Forelimb muscle (tissue), 1 donor: ENCODE measurements around the gene PARM1. TPM values are rescaled to one million over a fixed set of nuclear protein-coding genes. Genes with fewer than 3 reads are reported as not detected.

Experiments used
- DNase-seq: peaks from one replicate; pipeline ENCODE4 v3.0.0-alpha.2; 2013; ENCODE audit warnings: low read depth
- polyA plus RNA-seq: library from polyadenylated mRNA; unstranded; fragments of 120-200 nt; gene quantifications from one replicate; pipeline ENCODE4 v1.2.1, GENCODE V29; 2013; ENCODE audit not compliant: insufficient read length

Gene PARM1
- polyA plus RNA-seq, 1 donor, result 53.1 TPM

DNA sequence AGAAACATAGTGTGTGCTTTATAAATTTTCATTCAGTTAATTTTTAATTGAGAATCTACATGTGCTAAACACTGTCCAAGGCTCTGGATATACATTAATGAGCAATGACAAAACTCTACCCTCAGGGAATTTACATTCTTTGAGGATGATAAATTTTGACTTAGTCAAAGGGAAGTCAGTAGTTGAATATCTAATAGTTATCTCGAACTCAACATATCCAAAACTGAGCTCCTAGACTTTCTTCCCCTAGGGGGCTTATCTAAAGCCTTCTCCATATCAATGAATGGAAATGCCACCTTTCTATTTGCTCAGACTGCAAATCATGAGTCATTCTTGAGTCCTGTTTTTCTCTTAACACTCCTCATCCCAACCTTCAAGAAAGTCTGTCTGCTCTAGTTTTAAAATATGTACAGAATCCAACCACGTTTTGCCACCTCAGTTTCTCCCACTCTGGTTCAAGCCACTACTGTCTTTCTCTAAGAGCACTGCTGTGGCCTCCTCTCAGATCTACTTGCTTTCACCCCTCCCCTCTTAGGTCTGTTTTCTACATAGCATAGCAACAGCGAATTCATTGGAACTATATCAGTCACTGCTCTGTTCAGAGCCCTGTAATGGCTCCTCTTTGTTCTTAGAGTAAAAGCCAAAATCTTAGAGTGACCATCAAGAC is 9.5 kb downstream of the PARM1 start:
- DNase-seq, result no peak

DNA sequence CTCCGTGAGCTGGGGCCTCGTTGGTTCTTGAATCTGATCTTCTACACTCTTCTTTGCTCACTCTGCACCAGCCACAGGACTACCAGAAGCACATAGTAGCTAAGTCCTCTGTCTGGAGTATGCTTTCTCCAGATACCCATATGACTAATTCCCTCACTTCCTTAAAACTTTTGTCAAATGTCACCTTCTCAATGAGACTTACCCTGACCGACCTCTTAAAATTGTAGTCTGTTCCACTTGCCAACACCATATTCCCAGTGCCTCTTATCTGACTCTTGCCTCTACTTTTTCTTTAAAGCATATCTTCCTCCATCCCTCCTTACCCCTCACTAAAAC is 10.0 kb downstream of the PARM1 start:
- no peak for DNase-seq

DNA sequence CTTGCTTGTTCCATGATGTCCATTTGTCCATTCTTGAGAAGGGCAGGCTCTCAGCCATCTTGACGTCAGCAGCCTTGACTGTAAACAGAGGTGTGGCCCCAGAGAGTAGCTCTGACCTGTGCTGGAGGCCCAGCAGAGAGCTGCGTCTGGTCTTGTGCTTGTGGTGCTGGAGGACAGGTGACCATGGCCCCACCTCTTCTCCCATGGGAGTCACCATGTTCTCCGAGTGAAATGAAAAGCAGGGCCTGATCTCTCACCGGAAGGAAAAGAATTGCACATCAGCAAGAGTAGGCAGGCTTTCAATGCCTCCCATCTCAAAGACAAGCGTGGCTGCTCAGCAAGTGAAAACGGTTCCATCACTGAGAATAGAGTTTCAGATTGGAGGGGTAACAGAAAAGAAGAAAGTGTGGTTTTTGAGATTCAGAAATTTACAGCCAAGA is 11.5 kb downstream of the PARM1 start:
- no peak for DNase-seq

DNA sequence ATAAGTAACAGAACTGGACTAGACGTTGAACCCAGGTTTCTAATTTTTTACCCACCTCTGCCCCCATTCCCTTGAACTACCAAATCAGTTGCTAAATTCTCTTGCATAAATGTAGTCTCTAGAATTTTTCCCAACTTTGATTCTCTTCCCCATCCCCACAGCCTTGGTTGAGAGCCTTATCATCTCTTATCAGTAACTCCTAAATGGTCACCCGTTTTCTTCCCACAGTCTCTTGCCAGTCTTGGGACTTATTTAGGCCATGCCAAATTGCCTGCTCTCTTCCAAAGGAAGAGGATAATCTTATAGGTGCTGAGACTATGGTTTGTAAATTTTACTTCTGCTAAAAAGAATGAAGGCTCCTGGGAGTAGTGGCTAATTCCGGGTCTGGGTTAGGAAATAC is 13.3 kb downstream of the PARM1 start:
- DNase-seq, result no peak

DNA sequence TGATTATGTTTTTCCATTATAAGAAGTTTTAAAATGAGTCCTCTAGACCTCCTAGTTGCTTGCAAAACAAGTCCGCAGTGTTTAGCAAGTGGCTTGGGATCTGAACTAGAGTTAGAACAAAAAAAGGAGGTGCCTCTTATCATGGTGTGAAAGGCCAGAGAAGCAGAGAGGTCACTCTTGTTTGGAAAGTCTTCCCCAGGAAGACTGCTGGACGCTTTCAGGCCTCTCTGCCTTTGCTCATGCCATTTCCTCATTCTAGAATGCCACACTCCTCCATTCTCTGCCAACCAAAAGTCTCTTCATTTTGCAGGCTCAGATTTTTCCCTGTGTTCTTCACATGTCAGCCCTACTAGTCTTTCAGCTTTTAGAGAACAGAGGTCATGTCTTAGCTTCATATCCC is 14.9 kb downstream of the PARM1 start:
- DNase-seq, result no peak

DNA sequence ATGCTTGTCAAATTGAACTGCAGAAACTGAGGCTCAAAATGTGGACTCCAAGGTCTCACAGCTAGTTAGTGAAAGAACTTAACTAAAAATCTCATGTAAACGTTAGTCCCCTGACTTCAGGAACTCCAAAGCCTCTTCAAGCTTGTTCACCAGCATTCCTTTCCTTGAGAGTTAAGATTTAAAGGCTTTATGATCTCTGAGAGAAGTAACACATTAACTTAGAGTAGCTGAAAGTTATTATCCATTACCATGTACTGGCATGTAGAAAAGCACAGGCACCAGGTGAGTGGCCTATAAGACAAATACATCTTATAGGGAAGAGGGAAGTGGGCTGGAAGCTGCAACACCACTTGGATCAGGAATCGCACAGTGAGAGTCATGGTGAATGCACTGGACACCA is 15.3 kb downstream of the PARM1 start:
- DNase-seq, result no peak

DNA sequence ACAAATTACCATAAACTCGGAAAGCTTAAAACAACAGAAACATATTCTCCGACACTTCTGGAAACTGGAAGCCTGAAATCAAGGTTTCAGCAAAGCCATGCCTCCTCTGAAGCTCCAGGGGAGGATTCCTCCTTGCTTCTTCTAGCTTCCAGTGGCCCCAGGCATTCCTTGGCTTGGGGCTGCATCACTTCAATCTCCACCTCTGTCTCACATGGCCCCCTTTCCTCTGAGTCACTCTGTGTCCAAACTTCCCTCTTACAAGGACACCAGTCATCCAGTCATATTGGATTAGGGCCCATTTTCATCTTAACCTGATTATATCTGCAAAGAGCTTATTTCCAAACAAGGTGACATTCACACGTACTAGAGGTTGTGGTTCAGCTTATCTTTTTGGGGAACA is 17.3 kb downstream of the PARM1 start:
- no peak for DNase-seq

DNA sequence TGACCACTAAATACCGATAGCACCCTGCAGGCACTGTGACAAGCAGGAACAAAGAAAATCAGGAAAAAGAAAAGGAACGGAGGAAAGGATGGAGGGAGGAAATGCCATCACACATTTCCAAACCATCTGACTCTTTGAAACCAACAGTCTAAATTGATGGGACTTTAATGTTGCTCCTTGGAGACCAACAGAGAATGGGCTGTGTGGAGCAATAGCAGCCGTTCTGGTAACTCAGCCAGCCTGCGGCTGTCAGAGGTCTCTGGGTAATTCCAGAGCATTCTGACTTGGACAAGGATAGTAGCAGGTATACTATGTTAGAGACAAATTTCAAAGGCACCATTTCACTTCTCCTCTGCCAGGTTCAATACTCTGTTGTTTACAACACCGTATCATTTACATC is 18.0 kb downstream of the PARM1 start:
- no peak for DNase-seq

DNA sequence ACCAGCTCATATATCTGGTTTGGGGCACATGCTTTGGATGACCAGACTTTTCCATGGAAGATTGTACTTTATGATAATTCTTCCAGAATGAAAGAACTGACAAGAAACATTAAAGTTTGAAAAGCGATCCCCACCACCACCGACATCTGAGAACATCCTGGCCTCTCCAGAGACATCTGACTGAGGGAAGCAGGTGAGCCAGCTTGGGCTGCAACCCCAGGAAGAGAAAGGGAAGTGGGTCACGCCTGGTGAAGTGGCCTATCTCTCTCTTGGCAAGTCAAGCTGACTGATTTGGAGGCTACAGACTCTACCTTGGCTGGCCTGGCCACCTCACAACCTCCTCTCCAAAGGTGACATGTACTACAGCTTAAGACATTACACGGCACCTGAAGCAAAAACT is 20.7 kb downstream of the PARM1 start:
- DNase-seq, result no peak

DNA sequence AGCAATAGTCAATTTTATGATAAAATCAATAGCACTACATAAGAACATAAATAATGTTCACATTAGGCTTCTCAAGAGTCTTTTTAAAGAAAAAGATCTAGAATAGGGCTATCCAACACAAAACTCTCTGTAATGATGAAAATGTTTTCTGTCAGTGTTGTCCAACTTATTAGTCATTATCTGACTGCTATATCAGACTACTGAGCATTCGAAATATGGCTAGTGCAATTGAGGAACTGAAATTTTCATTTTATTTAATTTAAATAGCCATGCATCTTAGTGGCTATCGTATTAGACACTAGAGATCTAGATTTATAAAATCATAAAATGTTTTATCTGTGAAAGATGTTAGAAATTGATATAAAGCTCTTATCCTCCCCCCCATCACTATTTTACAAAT is 26.0 kb downstream of the PARM1 start:
- DNase-seq, result no peak

DNA sequence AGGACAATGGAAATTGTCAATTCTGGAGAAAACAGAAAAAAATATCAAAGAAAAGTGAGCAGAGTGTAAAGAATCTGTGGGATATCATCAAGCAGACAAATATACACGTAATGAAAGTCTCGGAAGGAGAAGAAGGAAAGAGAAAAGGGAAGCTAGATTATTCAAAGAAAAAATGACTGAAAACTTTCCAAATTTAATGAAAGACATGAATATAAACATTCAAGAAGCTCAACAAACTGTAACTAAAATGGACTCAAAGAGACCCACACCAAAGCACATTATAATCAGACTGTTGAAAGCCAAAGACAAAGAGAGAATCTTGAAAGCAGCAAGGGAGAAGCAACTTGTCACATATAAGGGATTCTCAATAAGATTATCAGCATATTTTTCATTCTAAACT is 28.3 kb downstream of the PARM1 start:
- no peak for DNase-seq

DNA sequence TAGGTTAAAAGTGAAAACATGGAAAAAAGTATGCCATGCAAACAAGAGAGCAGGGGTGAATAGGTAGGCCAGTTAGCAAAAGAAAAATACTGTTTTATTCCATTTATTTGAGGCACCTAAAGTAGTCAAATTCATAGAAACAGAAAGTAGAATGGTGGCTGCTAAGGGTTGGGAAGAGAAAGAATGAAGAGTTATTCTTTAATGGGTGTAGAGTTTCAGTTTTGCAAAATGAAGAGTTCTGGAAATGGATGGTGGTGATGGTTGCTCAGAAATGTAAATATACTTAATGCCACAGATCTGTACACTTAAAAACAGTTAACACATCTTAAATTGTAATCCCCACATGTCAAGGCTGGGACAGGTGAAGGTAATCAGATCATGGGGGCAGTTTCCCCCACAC is 29.7 kb downstream of the PARM1 start:
- DNase-seq, result no peak

DNA sequence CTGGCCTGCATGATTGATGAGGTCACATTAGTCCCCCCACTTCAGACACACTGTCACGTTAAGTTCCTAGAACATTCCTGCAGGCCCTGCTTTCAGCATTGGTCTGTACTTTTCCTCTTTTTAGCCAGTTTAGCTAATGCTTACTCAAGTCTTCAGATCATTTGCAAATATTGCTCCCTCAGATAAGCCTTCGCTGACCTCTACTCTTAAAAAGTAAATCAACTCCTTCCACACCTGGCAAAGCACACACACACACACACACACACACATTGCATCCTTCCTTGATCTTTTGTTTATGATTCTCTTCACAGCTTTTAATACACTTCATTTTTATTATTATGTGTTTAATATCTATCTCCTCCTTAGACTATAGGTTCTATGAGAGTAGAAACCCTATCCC is 31.4 kb downstream of the PARM1 start:
- no peak for DNase-seq

DNA sequence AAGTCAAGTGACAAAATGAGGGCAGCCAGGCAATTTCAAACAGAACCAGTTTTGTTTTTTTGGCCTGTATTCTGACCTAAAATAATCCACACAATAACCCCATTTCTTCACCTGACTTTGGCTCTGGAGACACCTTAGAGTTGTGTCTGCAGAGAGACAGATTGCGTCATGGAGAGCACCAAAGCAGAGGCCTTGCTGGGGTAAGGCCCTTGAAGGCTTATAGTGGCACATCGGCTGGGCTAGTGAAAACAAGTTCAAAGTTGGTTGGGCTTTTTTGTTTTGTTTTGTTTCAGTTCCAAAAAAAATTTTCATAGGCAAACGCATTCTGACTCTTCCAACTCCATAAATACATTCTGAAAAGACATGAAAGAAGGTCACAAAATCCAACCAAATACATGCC is 34.4 kb downstream of the PARM1 start:
- DNase-seq, result no peak

DNA sequence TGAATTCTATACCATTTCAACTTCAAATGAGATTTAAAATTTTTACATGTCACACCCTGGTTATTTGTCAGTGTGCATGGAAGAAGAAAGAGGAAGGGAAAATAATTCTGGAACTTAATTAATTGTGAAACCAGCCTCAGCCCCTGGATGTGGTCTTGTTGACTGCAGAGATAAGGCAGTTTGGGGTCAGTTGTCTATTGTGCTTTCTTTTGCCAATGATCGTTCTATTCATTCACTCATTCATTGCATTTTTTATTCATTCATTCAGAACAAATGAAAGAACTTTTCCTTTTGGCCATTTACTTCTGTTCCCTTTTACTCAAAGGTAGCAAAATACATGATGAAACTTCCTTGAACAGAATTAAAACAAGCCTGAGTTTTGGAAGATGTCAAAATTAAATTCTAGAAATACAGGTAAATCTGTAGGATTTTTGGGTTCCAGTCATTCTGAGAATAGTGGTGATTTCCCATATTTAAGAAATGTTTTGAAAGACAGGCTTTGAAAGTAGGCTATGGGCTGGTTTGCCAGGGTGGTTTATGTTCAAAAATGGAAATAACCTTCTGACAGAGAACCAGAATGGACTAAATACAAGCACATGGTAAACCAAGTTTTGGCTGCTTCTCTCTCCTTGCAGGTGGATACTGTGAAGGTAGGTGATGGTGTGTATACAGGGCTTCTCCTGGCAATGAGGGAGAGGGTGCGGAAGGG is 35.7 kb downstream of the PARM1 start:
- DNase-seq, result no peak

DNA sequence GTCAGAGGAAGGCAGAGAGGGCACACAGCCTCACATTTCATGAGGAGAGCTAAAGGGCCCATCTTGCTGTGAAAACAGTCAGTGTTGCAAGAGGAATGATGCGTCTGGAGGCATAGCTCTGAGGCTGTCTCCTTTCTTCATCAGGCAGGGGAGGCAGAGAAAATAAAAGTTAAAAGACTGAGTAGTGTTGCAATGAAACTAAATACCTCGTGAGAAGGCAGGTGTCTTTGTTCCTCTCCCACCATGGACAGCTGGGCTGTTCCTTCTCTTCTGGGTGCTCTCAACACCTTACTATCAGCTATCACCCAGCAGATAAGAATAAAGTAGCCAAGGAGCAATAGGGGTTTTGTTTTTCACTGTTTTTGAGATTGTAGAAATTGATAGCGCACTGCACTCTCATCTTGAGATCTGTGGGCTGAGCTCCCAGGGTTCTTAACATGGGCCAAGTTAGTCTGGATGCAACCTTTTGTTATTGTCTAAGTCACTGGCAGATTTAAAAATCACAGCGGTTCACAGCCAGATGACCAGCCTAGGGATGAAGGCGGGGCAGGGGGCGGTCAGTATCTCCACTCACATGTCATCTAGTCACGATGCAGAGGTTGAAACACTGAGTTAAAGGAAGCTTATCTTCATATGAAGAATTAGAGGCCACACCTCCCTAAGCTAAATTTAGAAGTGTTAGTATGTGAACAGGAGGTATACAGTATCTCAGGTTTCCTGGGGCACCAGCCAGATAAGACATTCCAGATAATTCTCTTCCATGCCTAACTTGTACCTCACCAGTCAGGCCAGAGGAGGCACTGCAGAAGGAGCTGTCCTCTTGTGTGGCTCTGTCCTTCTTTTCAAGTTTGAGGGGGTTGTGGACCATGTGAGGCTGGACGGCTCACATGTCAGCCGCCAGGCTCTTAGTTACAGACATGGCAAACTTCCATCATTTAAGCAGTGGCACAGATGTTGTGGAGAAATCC is 36.9 kb downstream of the PARM1 start:
- DNase-seq, result no peak

DNA sequence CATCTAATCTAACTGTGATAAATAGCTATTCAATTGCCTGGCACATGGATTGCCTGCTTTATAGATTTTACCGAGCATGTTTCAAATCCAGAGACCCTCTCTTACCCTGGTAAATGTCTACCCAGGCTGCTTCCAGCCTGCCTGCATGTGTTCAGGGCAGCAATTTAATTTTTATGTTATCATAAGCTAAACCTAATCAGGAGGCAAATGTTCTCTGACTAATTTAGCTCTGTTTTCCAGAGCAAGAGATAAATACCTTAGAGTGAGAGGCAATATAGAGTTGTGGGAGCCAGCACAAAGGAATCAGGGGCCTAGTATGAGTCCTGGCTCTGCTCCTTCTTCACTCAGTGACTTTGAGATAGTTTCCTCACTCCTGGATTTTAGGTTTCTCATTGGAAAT is 37.7 kb downstream of the PARM1 start:
- no peak for DNase-seq

DNA sequence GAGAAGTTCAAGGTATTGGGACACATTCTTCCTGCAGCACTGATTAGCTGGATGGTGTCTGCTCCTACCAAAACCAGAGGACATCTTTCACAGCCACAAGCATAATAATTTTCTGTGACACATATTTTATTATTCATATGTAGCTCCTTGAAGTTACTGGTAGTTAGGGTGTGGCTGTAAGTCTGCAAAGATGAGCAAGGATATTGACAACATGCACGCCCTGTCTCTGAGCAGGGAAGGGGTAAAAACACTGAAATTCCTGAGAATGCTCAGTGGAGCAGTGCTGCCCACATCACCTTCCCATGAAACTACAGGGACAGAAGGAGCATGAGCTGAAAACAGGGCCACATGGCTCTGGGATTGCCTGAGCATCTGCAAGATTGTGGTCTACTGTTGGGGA is 38.9 kb downstream of the PARM1 start:
- no peak for DNase-seq

DNA sequence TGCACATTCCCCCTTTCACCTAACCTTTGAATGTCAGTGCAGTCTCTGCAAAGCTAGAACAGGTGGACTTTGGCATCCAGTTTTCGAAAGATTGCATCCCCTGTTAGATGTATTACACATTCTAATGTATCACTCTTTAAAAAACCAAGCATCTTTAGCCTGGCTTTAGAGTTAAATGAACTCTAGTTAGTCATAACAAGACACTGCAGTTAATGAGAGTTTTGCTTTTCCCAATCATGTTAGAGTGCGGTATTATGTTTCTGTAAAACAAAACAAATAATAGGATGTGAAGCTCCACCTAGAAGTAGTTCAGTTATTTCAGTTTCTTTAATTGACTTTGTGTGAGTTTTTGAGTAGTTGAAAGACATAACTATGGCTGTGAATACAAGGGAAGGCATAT is 42.2 kb downstream of the PARM1 start:
- no peak for DNase-seq

DNA sequence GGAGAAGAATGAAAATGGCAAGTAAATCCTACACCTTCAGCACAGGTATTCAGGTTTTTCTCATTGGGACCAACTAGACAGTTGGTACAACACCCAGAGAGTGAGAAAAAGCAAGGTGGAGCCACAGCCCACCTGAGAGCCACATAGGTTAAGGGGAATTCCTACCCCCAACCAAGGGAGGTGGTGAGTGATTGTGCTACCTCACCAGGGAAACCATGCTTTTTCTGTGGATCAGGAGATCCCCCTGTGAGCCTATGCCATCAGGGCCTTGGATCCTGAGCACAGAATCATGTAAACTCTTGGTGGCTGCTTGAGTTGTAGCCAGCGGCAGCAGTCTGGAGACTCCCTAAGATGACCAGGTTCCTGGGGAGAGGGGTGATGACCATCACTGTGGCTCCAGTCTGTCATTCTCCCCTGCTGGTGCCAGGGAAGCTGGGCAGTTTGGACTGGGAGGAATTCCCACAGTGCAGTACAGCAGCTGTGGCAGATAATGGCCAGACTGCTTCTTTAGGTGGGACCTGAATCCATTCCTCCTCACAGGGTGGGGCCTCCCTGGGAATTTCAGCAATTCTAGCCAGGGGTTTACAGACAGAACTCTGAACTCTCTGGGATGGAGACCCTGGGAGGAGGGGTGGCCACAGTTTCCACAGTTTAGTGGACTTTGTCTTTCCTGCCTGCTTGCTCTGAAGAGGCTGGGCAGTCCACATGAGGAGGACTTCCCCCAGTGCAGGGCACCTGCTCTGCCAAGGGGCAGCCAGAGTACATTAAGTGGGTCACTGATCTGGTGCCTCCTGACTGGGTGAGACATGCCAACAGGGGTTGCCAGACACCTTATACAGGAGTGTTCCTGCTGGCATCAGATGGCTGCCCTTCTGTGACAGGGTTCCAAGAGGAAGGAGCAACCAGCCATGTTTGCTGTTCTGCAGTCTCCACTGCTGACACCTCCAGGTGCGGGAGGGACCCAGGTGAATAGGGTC is 43.2 kb downstream of the PARM1 start:
- no peak for DNase-seq

DNA sequence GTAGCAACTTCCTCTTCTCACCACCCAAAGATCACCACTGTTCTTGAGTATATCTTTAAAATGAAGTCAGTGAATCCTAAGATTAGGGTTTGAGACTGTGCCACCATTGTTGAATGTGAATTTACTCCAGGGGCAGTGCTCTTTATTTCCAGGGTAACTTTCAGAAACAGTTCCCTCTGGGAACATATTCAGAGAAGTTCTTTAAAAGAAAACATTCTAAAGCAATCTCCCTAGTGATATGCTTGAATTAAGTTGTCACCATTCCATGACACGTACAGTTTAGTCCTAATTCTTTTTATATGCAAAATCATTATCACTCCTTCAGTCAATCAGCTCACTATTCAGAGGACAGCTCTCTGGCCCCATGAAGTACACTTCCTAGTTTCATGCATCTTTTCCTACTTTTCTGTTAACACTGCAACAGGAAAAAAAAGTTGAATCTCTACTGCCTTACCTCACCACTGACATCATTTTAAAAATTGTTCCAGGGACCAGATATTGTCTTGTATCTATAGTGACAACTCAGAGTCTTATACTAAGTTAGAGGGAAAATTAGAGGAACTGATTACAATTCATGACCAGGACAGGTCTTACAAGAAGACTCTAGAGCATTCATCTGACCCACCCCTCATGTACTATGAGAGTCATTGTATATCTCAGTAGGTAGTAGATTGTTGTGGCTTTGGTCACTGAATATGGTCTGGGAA is 49.8 kb downstream of the PARM1 start:
- no peak for DNase-seq
